ENCODE data around the gene PUM1. TPM values are rescaled to one million over a fixed set of nuclear protein-coding genes. Genes with fewer than 3 reads are reported as not detected.

Gene PUM1
- total RNA-seq, 2 donors from 2014 or later: 100 to 104 TPM

GRCh38 chr1:30905916-30906620 is 159.4 kb downstream of the PUM1 start:
- peaks cover 52% of the 10 kb centered on the region for H3K27me3 Mint-ChIP-seq (ENCODE audit: low read depth)
- H3K27ac Mint-ChIP-seq: no peak overlapping the region
- no peak overlapping the region for H3K4me3 Mint-ChIP-seq
- DNase-seq: no peak
- peaks cover 0 to 3% of the 10 kb centered on the region in 2 donors for H3K36me3 Mint-ChIP-seq (ENCODE audit: insufficient read depth in 2 of 2)
- no peaks in the 10 kb centered on the region for H3K9me3 Mint-ChIP-seq
- H3K4me1 Mint-ChIP-seq (ENCODE audit: low read depth): peaks cover 5% of the 10 kb centered on the region
- no peak for ATAC-seq (replicated peaks in 1 of 2)

DNA sequence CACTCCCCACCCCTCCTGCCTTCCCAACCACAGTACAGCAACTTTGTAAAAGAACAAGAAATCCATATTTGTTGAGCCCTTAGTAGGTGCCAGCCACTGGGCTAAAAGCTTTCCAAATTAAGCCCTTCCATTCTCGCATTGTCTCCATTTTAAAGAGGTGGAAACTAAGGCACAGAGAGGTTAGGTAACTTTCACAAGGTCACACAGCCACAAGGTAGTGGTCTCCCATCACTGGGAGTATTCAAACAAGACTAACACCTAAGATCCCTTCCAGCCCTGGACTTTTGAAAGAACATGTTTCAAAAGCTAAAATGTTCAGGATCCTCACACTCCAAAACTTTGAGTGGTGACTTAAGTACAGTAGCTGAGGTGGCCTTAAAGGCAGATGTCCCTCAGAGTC is 160.1 kb downstream of the PUM1 start:
- H3K27ac Mint-ChIP-seq: no peak overlapping the region
- no peaks in the 10 kb centered on the region for H3K9me3 Mint-ChIP-seq
- DNase-seq: no peak
- peaks cover 0 to 3% of the 10 kb centered on the region in 2 donors for H3K36me3 Mint-ChIP-seq (ENCODE audit: insufficient read depth in 2 of 2)
- H3K4me1 Mint-ChIP-seq (ENCODE audit: low read depth): peaks cover 5% of the 10 kb centered on the region
- peaks cover 47% of the 10 kb centered on the region for H3K27me3 Mint-ChIP-seq (ENCODE audit: low read depth)
- ATAC-seq (replicated peaks in 1 of 2): no peak
- H3K4me3 Mint-ChIP-seq: no peak overlapping the region

- H3K4me3 Mint-ChIP-seq: no peak overlapping the region
- no peak overlapping the region for H3K27ac Mint-ChIP-seq
- no peak for ATAC-seq (replicated peaks in 1 of 2)
- no peaks in the 10 kb centered on the region for H3K9me3 Mint-ChIP-seq
- H3K27me3 Mint-ChIP-seq (ENCODE audit: low read depth): peaks cover 42% of the 10 kb centered on the region
- peaks cover 5% of the 10 kb centered on the region for H3K4me1 Mint-ChIP-seq (ENCODE audit: low read depth)
- H3K36me3 Mint-ChIP-seq (ENCODE audit: insufficient read depth in 2 of 2): peaks cover 0 to 3% of the 10 kb centered on the region in 2 donors
- DNase-seq: no peak
These were observed 160.6 kb downstream of the PUM1 start for GRCh38 chr1:30904962-30905335.

- Mint-ChIP-seq H3K36me3 (ENCODE audit: insufficient read depth in 2 of 2) (peaks cover 0 to 1% of the 10 kb centered on the region in 2 donors), H3K27ac (no peak overlapping the region)
These were observed 161.1 kb downstream of the PUM1 start for GRCh38 chr1:30904191-30904961.

GRCh38 chr1:30903343-30904034 is 162.0 kb downstream of the PUM1 start:
- Mint-ChIP-seq H3K27ac (no peak overlapping the region), H3K9me3 (no peaks in the 10 kb centered on the region), H3K4me1 (ENCODE audit: low read depth) (no peaks in the 10 kb centered on the region), H3K4me3 (no peak overlapping the region), H3K36me3 (ENCODE audit: insufficient read depth in 2 of 2) (no peaks in the 10 kb centered on the region), H3K27me3 (ENCODE audit: low read depth) (peaks cover 31% of the 10 kb centered on the region)
- ATAC-seq (replicated peaks in 1 of 2) (no peak), DNase-seq (no peak)

More at GRCh38 chr1:30904191-30904961, 161.1 kb downstream of the PUM1 start:
- H3K4me1 Mint-ChIP-seq (ENCODE audit: low read depth): peaks cover 5% of the 10 kb centered on the region
- H3K27me3 Mint-ChIP-seq (ENCODE audit: low read depth): peaks cover 36% of the 10 kb centered on the region
- DNase-seq (no peak), ATAC-seq (replicated peaks in 1 of 2) (no peak)
- H3K9me3 Mint-ChIP-seq: no peaks in the 10 kb centered on the region
- H3K4me3 Mint-ChIP-seq: no peak overlapping the region

- H3K9me3 Mint-ChIP-seq: no peaks in the 10 kb centered on the region
- no peaks in the 10 kb centered on the region for H3K36me3 Mint-ChIP-seq (ENCODE audit: insufficient read depth in 2 of 2)
- H3K27ac Mint-ChIP-seq: no peak overlapping the region
- ATAC-seq (replicated peaks in 1 of 2) (no peak), DNase-seq (no peak)
- no peaks in the 10 kb centered on the region for H3K4me1 Mint-ChIP-seq (ENCODE audit: low read depth)
- H3K27me3 Mint-ChIP-seq (ENCODE audit: low read depth): peaks cover 30% of the 10 kb centered on the region
- no peak overlapping the region for H3K4me3 Mint-ChIP-seq
These were observed 162.8 kb downstream of the PUM1 start for GRCh38 chr1:30902593-30903290.

DNA sequence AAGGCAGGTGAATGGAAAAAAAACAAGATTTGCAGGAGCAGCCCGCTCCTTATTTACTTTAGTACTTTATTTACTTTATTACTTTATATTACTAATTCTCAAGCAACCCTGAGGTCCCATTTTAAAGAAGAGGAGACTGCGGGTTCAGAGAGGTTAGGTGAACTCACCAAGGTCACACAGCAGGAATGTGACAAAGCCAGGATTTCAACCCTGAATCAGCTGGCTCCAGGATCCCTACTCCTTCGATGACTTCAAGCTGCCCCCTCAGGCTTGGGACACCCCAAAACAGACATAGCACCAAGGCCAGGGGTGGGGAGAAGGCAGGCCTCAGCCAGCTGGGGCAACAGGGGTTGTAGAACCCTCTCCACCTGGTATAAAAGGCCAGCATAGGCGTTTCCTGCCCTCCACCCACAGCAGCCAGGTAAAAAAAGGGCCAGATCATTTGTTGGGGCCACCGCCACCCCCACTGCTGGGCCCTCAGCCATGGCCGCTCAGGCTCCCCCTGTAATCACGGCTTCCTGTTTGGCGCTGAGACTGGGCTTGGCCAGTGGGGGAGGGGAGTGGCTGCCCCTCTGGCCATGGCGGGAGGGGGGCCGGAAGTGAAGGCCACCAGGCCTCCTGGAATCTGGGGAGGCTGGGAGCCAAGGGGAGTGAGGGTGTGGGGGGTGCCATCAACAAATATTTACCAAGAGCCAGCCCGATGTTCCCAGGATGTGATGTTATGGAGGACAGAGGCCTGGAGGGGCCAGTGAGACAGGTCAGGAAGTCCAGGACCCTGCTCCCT is 163.5 kb downstream of the PUM1 start:
- Mint-ChIP-seq H3K27me3 (ENCODE audit: low read depth) (peaks cover 25% of the 10 kb centered on the region), H3K4me3 (no peak overlapping the region), H3K27ac (no peak overlapping the region), H3K36me3 (ENCODE audit: insufficient read depth in 2 of 2) (no peaks in the 10 kb centered on the region), H3K4me1 (ENCODE audit: low read depth) (no peaks in the 10 kb centered on the region), H3K9me3 (no peaks in the 10 kb centered on the region)
- ATAC-seq (replicated peaks in 1 of 2) (no peak), DNase-seq (no peak)

DNA sequence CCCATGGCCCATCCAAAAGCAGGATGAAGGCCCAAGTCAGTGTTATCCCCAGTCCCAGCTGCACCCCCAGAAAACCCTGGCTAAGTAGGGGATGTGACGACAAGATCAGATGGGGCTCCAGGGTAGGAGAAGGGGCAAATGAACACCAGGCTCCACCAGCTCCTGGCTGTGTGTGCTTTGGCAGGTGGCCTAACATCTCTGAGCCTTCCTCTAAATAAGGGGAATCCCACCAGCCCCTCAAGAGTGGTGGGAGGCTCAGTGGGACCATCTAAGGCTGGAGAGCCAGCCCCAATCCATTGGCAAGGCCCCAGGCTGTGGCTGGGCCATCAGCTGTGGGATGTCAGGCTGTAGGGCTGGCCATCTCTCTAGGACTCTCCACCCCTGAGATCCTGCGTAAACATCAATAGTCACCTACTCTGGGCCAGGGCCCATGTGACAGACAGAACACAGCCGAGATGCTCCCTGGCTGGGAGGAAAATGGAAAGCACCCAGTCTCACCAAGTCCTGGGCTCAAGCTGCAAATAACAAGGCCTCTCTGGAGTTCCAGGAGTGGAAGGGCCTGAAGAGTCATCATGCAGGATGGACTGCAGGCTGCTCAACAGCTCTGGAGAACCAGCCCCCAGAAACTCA is 164.5 kb downstream of the PUM1 start:
- H3K27me3 Mint-ChIP-seq (ENCODE audit: low read depth): peaks cover 28% of the 10 kb centered on the region
- no peaks in the 10 kb centered on the region for H3K9me3 Mint-ChIP-seq
- H3K27ac Mint-ChIP-seq: no peak overlapping the region
- no peak overlapping the region for H3K4me3 Mint-ChIP-seq
- H3K36me3 Mint-ChIP-seq (ENCODE audit: insufficient read depth in 2 of 2): no peaks in the 10 kb centered on the region
- DNase-seq (no peak), ATAC-seq (replicated peaks in 1 of 2) (no peak)
- no peaks in the 10 kb centered on the region for H3K4me1 Mint-ChIP-seq (ENCODE audit: low read depth)

DNA sequence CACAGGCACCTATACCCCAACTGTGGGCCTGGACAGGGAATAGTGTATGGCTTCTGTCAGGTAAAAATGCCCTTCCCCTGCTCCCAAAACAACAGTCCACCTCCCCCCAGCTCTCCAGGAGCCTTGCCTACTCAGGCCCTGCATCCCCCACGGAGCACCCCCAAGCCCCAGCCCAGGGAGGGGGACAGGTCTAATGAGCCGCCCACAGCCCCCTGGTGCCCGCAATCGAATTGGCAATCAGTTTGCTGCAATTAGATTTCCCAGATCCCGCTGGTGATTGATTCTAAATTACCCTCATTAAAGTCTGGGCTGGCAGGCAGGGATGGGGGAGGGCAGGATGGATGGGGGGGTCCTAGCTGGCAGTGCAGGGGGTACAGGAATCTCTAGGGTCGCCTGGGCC is 165.0 kb downstream of the PUM1 start:
- Mint-ChIP-seq H3K27me3 (ENCODE audit: low read depth) (peaks cover 26% of the 10 kb centered on the region), H3K9me3 (no peaks in the 10 kb centered on the region), H3K4me3 (no peak overlapping the region), H3K4me1 (ENCODE audit: low read depth) (no peaks in the 10 kb centered on the region), H3K27ac (no peak overlapping the region), H3K36me3 (ENCODE audit: insufficient read depth in 2 of 2) (no peaks in the 10 kb centered on the region)
- DNase-seq: no peak
- ATAC-seq (replicated peaks in 1 of 2): no peak

DNA sequence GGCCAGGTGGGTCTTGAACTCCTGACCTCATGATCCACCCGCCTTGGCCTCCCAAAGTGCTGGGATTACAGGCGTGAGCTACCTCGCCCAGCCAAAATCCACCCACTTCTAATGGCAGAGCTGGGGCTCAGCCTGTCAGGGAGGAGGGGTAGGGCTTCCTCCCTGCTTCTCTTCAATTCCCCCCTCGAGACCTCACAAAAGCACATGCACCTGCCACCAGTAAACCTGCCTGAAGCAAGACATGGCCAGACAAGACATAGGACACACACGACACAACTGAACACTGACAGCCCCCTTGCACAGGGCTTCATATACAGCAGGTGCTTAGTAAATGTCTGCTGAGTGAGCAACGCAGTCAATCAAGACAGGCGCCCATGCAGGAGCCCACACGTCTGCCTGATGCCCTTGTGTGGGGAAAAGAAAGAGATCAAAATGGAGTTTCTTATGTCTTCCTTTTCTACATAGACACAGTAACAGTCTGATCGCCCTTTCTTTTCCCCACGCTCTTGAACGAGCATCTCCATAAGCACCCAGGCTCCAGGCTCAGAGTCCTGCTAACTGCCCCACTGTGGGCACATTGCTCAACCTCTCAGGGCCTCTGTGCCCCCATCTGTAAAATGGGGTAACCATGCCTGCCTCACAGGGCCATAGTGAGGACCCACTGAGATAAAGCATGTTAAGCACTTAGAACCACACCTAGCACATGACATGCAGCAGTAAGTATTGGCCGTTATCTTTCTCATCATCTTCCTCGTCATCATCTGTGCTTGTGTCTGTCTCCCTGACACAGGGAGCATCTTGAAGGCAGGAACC is 165.7 kb downstream of the PUM1 start:
- no peak overlapping the region for H3K27ac Mint-ChIP-seq
- no peak overlapping the region for H3K4me3 Mint-ChIP-seq
- H3K9me3 Mint-ChIP-seq: no peaks in the 10 kb centered on the region
- H3K27me3 Mint-ChIP-seq (ENCODE audit: low read depth): peaks cover 21% of the 10 kb centered on the region
- no peaks in the 10 kb centered on the region for H3K36me3 Mint-ChIP-seq (ENCODE audit: insufficient read depth in 2 of 2)
- H3K4me1 Mint-ChIP-seq (ENCODE audit: low read depth): no peaks in the 10 kb centered on the region
- no peak for ATAC-seq (replicated peaks in 1 of 2)
- DNase-seq: no peak

DNA sequence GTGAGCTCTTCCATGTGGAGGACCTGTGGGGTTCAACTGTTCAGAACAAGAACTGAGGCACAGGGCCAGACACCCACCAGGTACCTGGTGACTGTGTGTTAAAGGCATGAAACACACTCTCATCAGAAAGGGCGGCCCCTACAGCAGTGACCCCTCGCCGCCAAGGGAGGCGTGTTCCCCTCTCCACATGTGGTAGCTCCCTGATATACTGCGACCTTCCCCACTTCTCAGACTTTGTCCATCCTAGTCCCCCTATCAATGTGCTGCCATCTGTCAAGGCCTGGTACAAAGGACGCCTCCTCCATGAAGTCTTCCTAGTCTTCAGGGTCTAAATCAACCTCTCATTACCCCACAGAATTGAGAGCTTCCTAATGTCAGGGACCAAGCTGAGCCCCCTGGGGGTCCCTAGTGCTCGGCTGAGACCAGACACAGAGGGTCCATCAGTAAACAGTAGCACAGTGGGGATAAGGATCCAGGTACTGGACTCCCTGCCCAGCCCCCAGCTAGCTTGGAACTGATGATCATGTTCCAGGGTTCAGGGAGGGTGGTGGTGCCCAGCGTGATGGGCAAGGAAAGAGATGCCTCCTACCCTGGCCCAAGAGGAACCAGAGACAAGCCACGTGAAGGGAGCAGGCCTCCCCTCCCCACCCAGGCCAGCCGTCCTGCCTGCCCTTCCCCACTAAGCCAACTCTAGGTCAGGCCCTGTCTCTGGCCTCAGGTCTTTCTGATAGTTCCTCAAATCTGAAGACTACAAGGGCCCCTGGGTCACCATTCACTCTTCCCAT is 167.3 kb downstream of the PUM1 start:
- Mint-ChIP-seq H3K4me3 (no peak overlapping the region), H3K9me3 (peaks cover 0 to 6% of the 10 kb centered on the region in 2 donors), H3K36me3 (ENCODE audit: insufficient read depth in 2 of 2) (no peaks in the 10 kb centered on the region), H3K27me3 (ENCODE audit: low read depth) (peaks cover 21% of the 10 kb centered on the region), H3K27ac (no peak overlapping the region), H3K4me1 (ENCODE audit: low read depth) (no peaks in the 10 kb centered on the region)
- no peak for DNase-seq
- ATAC-seq (replicated peaks in 1 of 2): no peak
